ENCODE data around the gene CHN1.

The CHN1 gene

GRCh38 chr2:174833737-174834136 lies 171.4 kb downstream of the CHN1 start:
- no peak for TF ChIP-seq POLR2A (IDR thresholded peaks at IDR 0.05; ENCODE audit: low read depth, low read length)
- TF ChIP-seq POLR2AphosphoS5 (IDR thresholded peaks at IDR 0.05; ENCODE audit: low read depth, low read length) = no peak
- TF ChIP-seq POU2F2 (IDR thresholded peaks at IDR 0.05; ENCODE audit: low read depth, low read length) = no peak
- no peak for TF ChIP-seq TAF1 (IDR thresholded peaks at IDR 0.05; ENCODE audit: low read depth, low read length)
- no peak for TF ChIP-seq SPI1 (IDR thresholded peaks at IDR 0.05; ENCODE audit: low read depth, low read length)
- TF ChIP-seq PAX5 (IDR thresholded peaks at IDR 0.05; ENCODE audit: insufficient read depth, low read length, severe bottlenecking) = no peak
- DNase-seq (ENCODE audit: insufficient read length, low spot score) (no peak), FAIRE-seq (no peak)

DNA sequence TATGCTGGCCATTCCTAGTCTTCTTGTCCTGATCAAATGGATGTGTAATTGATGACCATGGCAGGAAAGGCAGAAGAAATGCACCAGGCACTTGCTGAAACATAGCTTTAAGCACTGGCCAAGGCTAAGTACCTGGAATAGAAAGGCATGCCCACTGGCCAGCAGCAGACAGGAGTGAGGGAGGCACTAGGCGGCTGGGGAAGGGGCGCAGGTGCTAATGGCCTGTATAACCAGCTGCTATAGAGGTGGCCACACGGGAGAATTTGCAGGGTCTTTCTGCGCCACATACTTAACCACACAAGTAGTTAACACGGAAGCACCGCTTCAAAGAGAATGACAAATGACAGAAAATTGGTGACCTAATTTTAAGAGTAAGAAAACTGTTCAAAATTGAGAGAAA lies 174.6 kb downstream of the CHN1 start:
- FAIRE-seq (no peak), DNase-seq (ENCODE audit: insufficient read length, low spot score) (no peak)
- TF ChIP-seq PAX5 (IDR thresholded peaks at IDR 0.05; ENCODE audit: insufficient read depth, low read length, severe bottlenecking) (no peak), POU2F2 (IDR thresholded peaks at IDR 0.05; ENCODE audit: low read depth, low read length) (no peak), SPI1 (IDR thresholded peaks at IDR 0.05; ENCODE audit: low read depth, low read length) (no peak), POLR2AphosphoS5 (IDR thresholded peaks at IDR 0.05; ENCODE audit: low read depth, low read length) (no peak), TAF1 (IDR thresholded peaks at IDR 0.05; ENCODE audit: low read depth, low read length) (no peak), POLR2A (IDR thresholded peaks at IDR 0.05; ENCODE audit: low read depth, low read length) (no peak)

GRCh38 chr2:174829550-174829949 lies 175.6 kb downstream of the CHN1 start:
- DNase-seq (ENCODE audit: insufficient read length, low spot score) = no peak
- TF ChIP-seq TAF1 (IDR thresholded peaks at IDR 0.05; ENCODE audit: low read depth, low read length) (no peak), PAX5 (IDR thresholded peaks at IDR 0.05; ENCODE audit: insufficient read depth, low read length, severe bottlenecking) (no peak), POLR2A (IDR thresholded peaks at IDR 0.05; ENCODE audit: low read depth, low read length) (no peak), POU2F2 (IDR thresholded peaks at IDR 0.05; ENCODE audit: low read depth, low read length) (no peak), POLR2AphosphoS5 (IDR thresholded peaks at IDR 0.05; ENCODE audit: low read depth, low read length) (no peak), SPI1 (IDR thresholded peaks at IDR 0.05; ENCODE audit: low read depth, low read length) (no peak)
- no peak for FAIRE-seq

DNA sequence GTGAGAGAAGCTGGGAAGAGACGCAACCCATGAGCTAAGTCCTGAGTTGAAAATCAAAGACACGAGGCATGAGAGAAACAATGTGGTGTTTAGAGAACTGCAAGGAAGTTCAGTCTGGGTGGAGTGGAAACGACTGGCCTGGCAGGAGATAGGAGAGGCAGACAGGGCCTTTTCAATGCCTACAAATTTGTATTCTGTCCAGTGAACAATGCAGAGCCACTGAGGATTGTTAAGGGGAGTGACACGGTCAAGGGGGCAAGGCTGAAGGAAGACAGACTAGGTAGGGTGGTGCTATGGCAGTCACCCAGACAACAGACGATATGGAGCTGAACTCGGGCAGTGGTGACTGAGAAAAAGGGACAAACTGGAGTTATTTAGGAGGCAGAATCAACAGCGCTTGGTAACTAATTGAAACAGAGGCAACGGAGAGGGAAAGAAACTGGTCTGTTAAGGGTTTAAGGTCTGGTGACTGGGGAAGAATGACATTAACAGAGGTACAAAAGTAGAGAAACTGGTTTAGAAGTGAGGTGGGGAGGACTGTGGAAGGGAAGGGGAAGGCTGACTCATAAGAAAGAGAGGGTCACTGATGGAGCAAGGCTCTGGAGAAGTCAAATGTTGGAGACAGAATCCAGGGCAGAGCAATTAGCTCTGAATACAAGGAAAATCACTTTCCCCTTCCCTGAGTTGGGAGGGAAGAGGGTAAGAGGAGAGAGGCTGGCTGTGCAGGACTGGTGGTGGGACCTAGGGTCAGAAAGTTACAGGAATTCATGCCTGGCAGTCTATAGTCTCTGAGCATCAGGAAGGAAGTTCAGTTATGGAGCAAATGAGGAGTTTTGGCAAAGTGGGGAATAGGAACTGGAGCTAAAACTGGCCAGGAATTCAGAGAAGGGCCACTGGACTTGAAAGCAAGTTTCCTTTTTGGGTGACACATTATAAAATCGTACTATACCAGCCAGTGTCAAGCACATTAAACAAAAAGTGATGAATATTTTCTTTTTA lies 177.5 kb downstream of the CHN1 start:
- FAIRE-seq = no peak
- DNase-seq (ENCODE audit: insufficient read length, low spot score) = no peak
- no peak for TF ChIP-seq PAX5 (IDR thresholded peaks at IDR 0.05; ENCODE audit: insufficient read depth, low read length, severe bottlenecking)
- TF ChIP-seq TAF1 (IDR thresholded peaks at IDR 0.05; ENCODE audit: low read depth, low read length) = no peak
- TF ChIP-seq SPI1 (IDR thresholded peaks at IDR 0.05; ENCODE audit: low read depth, low read length) = no peak
- TF ChIP-seq POLR2A (IDR thresholded peaks at IDR 0.05; ENCODE audit: low read depth, low read length) = no peak
- no peak for TF ChIP-seq POU2F2 (IDR thresholded peaks at IDR 0.05; ENCODE audit: low read depth, low read length)

- no peak for DNase-seq (ENCODE audit: insufficient read length, low spot score)
- no peak for TF ChIP-seq TAF1 (IDR thresholded peaks at IDR 0.05; ENCODE audit: low read depth, low read length)
- no peak for TF ChIP-seq PAX5 (IDR thresholded peaks at IDR 0.05; ENCODE audit: insufficient read depth, low read length, severe bottlenecking)
- TF ChIP-seq SPI1 (IDR thresholded peaks at IDR 0.05; ENCODE audit: low read depth, low read length) = no peak
- no peak for TF ChIP-seq POLR2A (IDR thresholded peaks at IDR 0.05; ENCODE audit: low read depth, low read length)
- TF ChIP-seq POU2F2 (IDR thresholded peaks at IDR 0.05; ENCODE audit: low read depth, low read length) = no peak
- no peak for TF ChIP-seq POLR2AphosphoS5 (IDR thresholded peaks at IDR 0.05; ENCODE audit: low read depth, low read length)
- FAIRE-seq = no peak
Observed at GRCh38 chr2:174826051-174826450, 179.1 kb downstream of the CHN1 start.

DNA sequence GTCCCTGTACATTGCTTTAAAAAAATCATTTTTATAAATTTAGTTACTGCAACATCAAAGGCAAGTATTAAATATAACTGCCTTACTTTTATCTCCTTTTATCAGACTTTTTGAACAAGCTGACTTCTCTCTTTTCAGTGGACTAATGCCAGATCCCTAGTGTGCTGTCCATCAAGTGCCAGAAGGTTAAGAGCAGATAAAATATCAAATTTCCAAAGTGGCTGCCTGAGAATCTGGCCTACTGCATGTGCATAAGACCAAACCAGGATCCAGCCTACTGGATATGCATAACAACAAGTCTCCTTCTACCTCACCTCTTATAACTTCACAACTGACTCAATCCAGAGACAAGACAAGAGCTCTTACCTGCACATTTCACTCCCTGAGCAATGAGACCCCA lies 181.1 kb downstream of the CHN1 start:
- no peak for DNase-seq (ENCODE audit: insufficient read length, low spot score)
- FAIRE-seq = no peak
- TF ChIP-seq SPI1 (IDR thresholded peaks at IDR 0.05; ENCODE audit: low read depth, low read length) (no peak), POLR2AphosphoS5 (IDR thresholded peaks at IDR 0.05; ENCODE audit: low read depth, low read length) (no peak), POU2F2 (IDR thresholded peaks at IDR 0.05; ENCODE audit: low read depth, low read length) (no peak), POLR2A (IDR thresholded peaks at IDR 0.05; ENCODE audit: low read depth, low read length) (no peak), PAX5 (IDR thresholded peaks at IDR 0.05; ENCODE audit: insufficient read depth, low read length, severe bottlenecking) (no peak), TAF1 (IDR thresholded peaks at IDR 0.05; ENCODE audit: low read depth, low read length) (no peak)

DNA sequence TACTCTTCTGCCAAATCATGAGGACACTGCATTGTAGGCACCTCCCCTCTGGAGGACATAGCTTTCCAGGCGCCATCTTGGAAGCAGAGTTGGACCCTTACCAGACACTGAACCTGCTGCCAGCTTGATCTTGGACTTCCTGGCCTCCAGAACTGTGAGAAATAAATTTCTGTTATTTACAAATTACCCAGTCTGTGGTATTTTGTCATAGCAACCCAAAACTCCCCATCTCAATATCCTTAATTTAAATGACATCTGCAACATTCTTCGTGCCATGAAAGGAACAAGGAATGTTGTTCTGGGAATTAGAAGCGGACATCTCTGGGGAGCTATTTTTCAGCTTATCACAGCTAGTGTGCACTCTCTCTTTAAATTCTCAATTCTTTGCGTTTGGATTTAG lies 183.6 kb downstream of the CHN1 start:
- no peak for TF ChIP-seq POU2F2 (IDR thresholded peaks at IDR 0.05; ENCODE audit: low read depth, low read length)
- no peak for TF ChIP-seq POLR2AphosphoS5 (IDR thresholded peaks at IDR 0.05; ENCODE audit: low read depth, low read length)
- no peak for TF ChIP-seq SPI1 (IDR thresholded peaks at IDR 0.05; ENCODE audit: low read depth, low read length)
- no peak for TF ChIP-seq POLR2A (IDR thresholded peaks at IDR 0.05; ENCODE audit: low read depth, low read length)
- TF ChIP-seq TAF1 (IDR thresholded peaks at IDR 0.05; ENCODE audit: low read depth, low read length) = no peak
- no peak for TF ChIP-seq PAX5 (IDR thresholded peaks at IDR 0.05; ENCODE audit: insufficient read depth, low read length, severe bottlenecking)
- FAIRE-seq (no peak), DNase-seq (ENCODE audit: insufficient read length, low spot score) (no peak)

- FAIRE-seq (no peak), DNase-seq (ENCODE audit: insufficient read length, low spot score) (no peak)
- TF ChIP-seq POLR2AphosphoS5 (IDR thresholded peaks at IDR 0.05; ENCODE audit: low read depth, low read length) (no peak), TAF1 (IDR thresholded peaks at IDR 0.05; ENCODE audit: low read depth, low read length) (no peak), PAX5 (IDR thresholded peaks at IDR 0.05; ENCODE audit: insufficient read depth, low read length, severe bottlenecking) (no peak), POU2F2 (IDR thresholded peaks at IDR 0.05; ENCODE audit: low read depth, low read length) (no peak), SPI1 (IDR thresholded peaks at IDR 0.05; ENCODE audit: low read depth, low read length) (no peak), POLR2A (IDR thresholded peaks at IDR 0.05; ENCODE audit: low read depth, low read length) (no peak)
Observed at GRCh38 chr2:174820361-174820760, 184.8 kb downstream of the CHN1 start.

- FAIRE-seq = no peak
- DNase-seq (ENCODE audit: insufficient read length, low spot score) = no peak
Observed at GRCh38 chr2:174815526-174815925, 189.7 kb downstream of the CHN1 start.

More at GRCh38 chr2:174815526-174815925, 189.7 kb downstream of the CHN1 start:
- TF ChIP-seq POLR2A (IDR thresholded peaks at IDR 0.05; ENCODE audit: low read depth, low read length) (no peak), POU2F2 (IDR thresholded peaks at IDR 0.05; ENCODE audit: low read depth, low read length) (no peak), PAX5 (IDR thresholded peaks at IDR 0.05; ENCODE audit: insufficient read depth, low read length, severe bottlenecking) (no peak), SPI1 (IDR thresholded peaks at IDR 0.05; ENCODE audit: low read depth, low read length) (no peak), POLR2AphosphoS5 (IDR thresholded peaks at IDR 0.05; ENCODE audit: low read depth, low read length) (no peak), TAF1 (IDR thresholded peaks at IDR 0.05; ENCODE audit: low read depth, low read length) (no peak)

All from GM12891 (cell line).